Nephron progenitor cell (in vitro differentiated cells): ENCODE results near the gene EMX1.

ENCODE experiments used
- DNase-seq: peaks from one replicate; pipeline ENCODE4 v3.0.0; 2021
- H3K27ac Mint-ChIP-seq: 2 replicates; pipeline ENCODE4 v1.8.0; 2021; ENCODE audit warnings: mild to moderate bottlenecking, moderate library complexity, mixed read lengths
- H3K27me3 Mint-ChIP-seq: 2 replicates; pipeline ENCODE4 v1.8.0; 2021; ENCODE audit warnings: mild to moderate bottlenecking, low read depth, mixed read lengths; ENCODE audit not compliant: poor library complexity
- H3K36me3 Mint-ChIP-seq: 2 replicates; pipeline ENCODE4 v1.8.0; 2021; ENCODE audit warnings: low read depth, mixed read lengths
- H3K4me1 Mint-ChIP-seq: 2 replicates; pipeline ENCODE4 v1.8.0; 2021; ENCODE audit warnings: mixed read lengths
- H3K4me3 Mint-ChIP-seq: 2 replicates; pipeline ENCODE4 v1.8.0; 2021; ENCODE audit warnings: mild to moderate bottlenecking, moderate library complexity, mixed read lengths
- H3K9me3 Mint-ChIP-seq: 2 replicates; pipeline ENCODE4 v1.8.0; 2021; ENCODE audit warnings: mild to moderate bottlenecking, moderate library complexity, mixed read lengths
- CTCF ChIP-seq: fragments of 200-600 bp; sonication (generic); IDR thresholded peaks from 2 replicates; pipeline ENCODE4 v1.5.0; 2021; ENCODE audit warnings: antibody characterized with exemption

EMX1 gene

GRCh38 chr2:72944804-72945449 is 27.6 kb downstream of the EMX1 start:
- no peak for DNase-seq
- Mint-ChIP-seq H3K36me3 (no peaks in the 10 kb centered on the region), H3K4me3 (no peak overlapping the region), H3K4me1 (peaks cover 27% of the 10 kb centered on the region), H3K9me3 (no peaks in the 10 kb centered on the region), H3K27me3 (peaks cover 27% of the 10 kb centered on the region), H3K27ac (no peak overlapping the region)
- no peak for TF ChIP-seq CTCF

GRCh38 chr2:72945450-72946019 is 28.2 kb downstream of the EMX1 start:
- no peak for TF ChIP-seq CTCF
- H3K9me3 Mint-ChIP-seq, result no peaks in the 10 kb centered on the region
- no peak overlapping the region for H3K27ac Mint-ChIP-seq
- H3K27me3 Mint-ChIP-seq, result peaks cover 27% of the 10 kb centered on the region
- H3K4me1 Mint-ChIP-seq, result peaks cover 21% of the 10 kb centered on the region
- no peak overlapping the region for H3K4me3 Mint-ChIP-seq
- no peak for DNase-seq
- H3K36me3 Mint-ChIP-seq, result no peaks in the 10 kb centered on the region

- H3K9me3 Mint-ChIP-seq, result no peaks in the 10 kb centered on the region
Observed at GRCh38 chr2:72946466-72946865, 29.1 kb downstream of the EMX1 start.

GRCh38 chr2:72947952-72948830 is 30.9 kb downstream of the EMX1 start:
- peaks cover 19% of the 10 kb centered on the region for H3K4me1 Mint-ChIP-seq
- H3K9me3 Mint-ChIP-seq, result no peaks in the 10 kb centered on the region
- DNase-seq, result no peak
- peaks cover 33% of the 10 kb centered on the region for H3K27me3 Mint-ChIP-seq
- TF ChIP-seq CTCF, result no peak
- no peaks in the 10 kb centered on the region for H3K36me3 Mint-ChIP-seq
- no peak overlapping the region for H3K27ac Mint-ChIP-seq
- H3K4me3 Mint-ChIP-seq, result no peak overlapping the region

More at GRCh38 chr2:72946466-72946865, 29.1 kb downstream of the EMX1 start:
- TF ChIP-seq CTCF, result no peak
- Mint-ChIP-seq H3K4me1 (peaks cover 16% of the 10 kb centered on the region), H3K27me3 (peaks cover 27% of the 10 kb centered on the region), H3K36me3 (no peaks in the 10 kb centered on the region), H3K4me3 (no peak overlapping the region), H3K27ac (no peak overlapping the region)
- no peak for DNase-seq

GRCh38 chr2:72949045-72949444 is 31.7 kb downstream of the EMX1 start:
- no peak for TF ChIP-seq CTCF
- Mint-ChIP-seq H3K36me3 (no peaks in the 10 kb centered on the region), H3K4me1 (peaks cover 26% of the 10 kb centered on the region), H3K4me3 (no peak overlapping the region), H3K27me3 (peaks cover 33% of the 10 kb centered on the region), H3K27ac (no peak overlapping the region), H3K9me3 (no peaks in the 10 kb centered on the region)
- DNase-seq, result no peak
